ENCODE data around the gene MGST2. TPM values are rescaled to one million over a fixed set of nuclear protein-coding genes. Genes with fewer than 3 reads are reported as not detected.

The MGST2 gene
- total and polyA plus RNA-seq, 2 donors from 2014 or later: 62.8 to 168 TPM

- Histone ChIP-seq H3K4me3 (ENCODE audit: low read length in 3 of 3) (no peak overlapping the region), H3K9me3 (ENCODE audit: control insufficient read depth in 2 of 3, insufficient read depth in 1 of 3, low read length in 3 of 3) (no peaks in the 10 kb centered on the region), H3K27ac (ENCODE audit: low read depth in 2 of 2, low read length in 2 of 2) (no peak overlapping the region), H3K36me3 (ENCODE audit: control insufficient read depth in 2 of 3, insufficient read depth in 3 of 3, low read length in 3 of 3) (no peaks in the 10 kb centered on the region), H3K27me3 (ENCODE audit: control insufficient read depth, insufficient read depth, low read length) (no peaks in the 10 kb centered on the region), H3K9ac (ENCODE audit: low read length in 3 of 3) (no peak overlapping the region), H3K4me1 (ENCODE audit: control insufficient read depth in 2 of 3, insufficient read depth in 2 of 3, low read depth in 1 of 3, low read length in 3 of 3) (peaks cover 0 to 7% (median 0%) of the 10 kb centered on the region in 3 donors)
- no peak for DNase-seq
- TF ChIP-seq CTCF (IDR thresholded peaks at IDR 0.05; ENCODE audit: borderline replicate concordance, extremely low read depth, insufficient read depth): no peak
- FAIRE-seq: no peak
- intact Hi-C loops (cut with DNase I): loop anchor here (10.0 kb wide), 1 partner anchor 53 kb away; no protein-coding TSS in a partner anchor
Observed at GRCh38 chr4:139658185-139658584, 7.4 kb upstream of the MGST2 start.

- DNase-seq (no peak), FAIRE-seq (no peak)
- Histone ChIP-seq H3K4me3 (ENCODE audit: low read length in 3 of 3) (no peak overlapping the region), H3K9me3 (ENCODE audit: control insufficient read depth in 2 of 3, insufficient read depth in 1 of 3, low read length in 3 of 3) (no peaks in the 10 kb centered on the region), H3K4me1 (ENCODE audit: control insufficient read depth in 2 of 3, insufficient read depth in 2 of 3, low read depth in 1 of 3, low read length in 3 of 3) (peaks cover 0 to 7% (median 0%) of the 10 kb centered on the region in 3 donors), H3K9ac (ENCODE audit: low read length in 3 of 3) (no peak overlapping the region), H3K27ac (ENCODE audit: low read depth in 2 of 2, low read length in 2 of 2) (no peak overlapping the region), H3K27me3 (ENCODE audit: control insufficient read depth, insufficient read depth, low read length) (no peaks in the 10 kb centered on the region), H3K36me3 (ENCODE audit: control insufficient read depth in 2 of 3, insufficient read depth in 3 of 3, low read length in 3 of 3) (no peaks in the 10 kb centered on the region)
- intact Hi-C loops (cut with DNase I): loop anchor here (10.0 kb wide), 1 partner anchor 54 kb away; no protein-coding TSS in a partner anchor
- TF ChIP-seq CTCF (IDR thresholded peaks at IDR 0.05; ENCODE audit: borderline replicate concordance, extremely low read depth, insufficient read depth): no peak
Observed at GRCh38 chr4:139658586-139659382, 6.8 kb upstream of the MGST2 start.

GRCh38 chr4:139659735-139660424 is 5.7 kb upstream of the MGST2 start:
- FAIRE-seq (no peak), DNase-seq (no peak)
- H3K9ac ChIP-seq (ENCODE audit: low read length in 3 of 3): no peak overlapping the region
- intact Hi-C loops (cut with DNase I): loop anchor here (10.0 kb wide), 1 partner anchor 55 kb away; no protein-coding TSS in a partner anchor
- peak overlapping the region in 1 of 2 donors; percentile 37 for H3K27ac ChIP-seq (ENCODE audit: low read depth in 2 of 2, low read length in 2 of 2)
- no peaks in the 10 kb centered on the region for H3K9me3 ChIP-seq (ENCODE audit: control insufficient read depth in 2 of 3, insufficient read depth in 1 of 3, low read length in 3 of 3)
- TF ChIP-seq CTCF (IDR thresholded peaks at IDR 0.05; ENCODE audit: borderline replicate concordance, extremely low read depth, insufficient read depth): no peak
- H3K4me1 ChIP-seq (ENCODE audit: control insufficient read depth in 2 of 3, insufficient read depth in 2 of 3, low read depth in 1 of 3, low read length in 3 of 3): peaks cover 0 to 7% (median 0%) of the 10 kb centered on the region in 3 donors
- no peaks in the 10 kb centered on the region for H3K36me3 ChIP-seq (ENCODE audit: control insufficient read depth in 2 of 3, insufficient read depth in 3 of 3, low read length in 3 of 3)
- no peaks in the 10 kb centered on the region for H3K27me3 ChIP-seq (ENCODE audit: control insufficient read depth, insufficient read depth, low read length)
- no peak overlapping the region for H3K4me3 ChIP-seq (ENCODE audit: low read length in 3 of 3)
